Kidney epithelial cell (primary cell): ENCODE results near the gene ELAVL2. TPM values are rescaled to one million over a fixed set of nuclear protein-coding genes. Genes with fewer than 3 reads are reported as not detected.

Experiments
- DNase-seq: peaks from one replicate; pipeline ENCODE4 v3.0.0-alpha.2; 2010; ENCODE audit warnings: low read depth
- H3K27me3 ChIP-seq: 2 replicates; pipeline ENCODE4 v1.6.0; 2011; ENCODE audit warnings: low read length; ENCODE audit not compliant: control insufficient read depth, insufficient read depth
- H3K36me3 ChIP-seq: 2 replicates; pipeline ENCODE4 v1.5.1; 2011; ENCODE audit warnings: low read length; ENCODE audit not compliant: control insufficient read depth, insufficient read depth
- H3K4me3 ChIP-seq: 2 replicates; pipeline ENCODE4 v1.5.1; 2011; ENCODE audit warnings: low read depth, mild to moderate bottlenecking, control low read depth, low read length
- total RNA-seq: library from RNA; depleted of rRNA; stranded (reverse); fragments of >200 nt; gene quantifications from 2 replicates; pipeline ENCODE4 v1.2.3, GENCODE V29; 2015
- TF ChIP-seq, protein P1 (sequence below): IDR thresholded peaks from 2 replicates; pipeline ENCODE4 v1.5.1; 2011; ENCODE audit warnings: mild to moderate bottlenecking, moderate library complexity, low read length, control low read depth, inconsistent platforms; ENCODE audit not compliant: insufficient read depth, poor library complexity, severe bottlenecking

Gene ELAVL2
- total RNA-seq, 1 donor from 2014 or later: 0.92 TPM

DNA sequence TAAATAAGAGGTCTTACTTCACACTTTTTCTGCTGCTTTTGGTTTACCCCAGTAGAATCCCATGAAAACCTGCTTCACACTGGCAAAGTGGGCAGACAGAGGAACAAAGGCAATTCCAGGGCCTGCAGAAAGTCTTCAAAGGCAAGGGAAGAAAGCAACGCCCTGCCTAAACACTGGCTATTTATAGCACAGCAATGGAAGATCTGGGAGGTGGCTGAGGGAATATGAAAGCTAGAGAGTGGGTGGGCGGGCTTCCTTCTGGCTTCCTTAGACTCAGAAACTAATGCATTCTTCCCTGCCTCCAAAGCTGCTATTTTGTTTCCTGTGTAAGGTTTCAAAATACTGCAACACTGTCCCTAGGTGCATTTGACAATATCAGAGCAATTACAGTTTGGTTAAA, 46.8 kb downstream of the ELAVL2 start:
- DNase-seq: no peak
- TF ChIP-seq, protein P1, sequence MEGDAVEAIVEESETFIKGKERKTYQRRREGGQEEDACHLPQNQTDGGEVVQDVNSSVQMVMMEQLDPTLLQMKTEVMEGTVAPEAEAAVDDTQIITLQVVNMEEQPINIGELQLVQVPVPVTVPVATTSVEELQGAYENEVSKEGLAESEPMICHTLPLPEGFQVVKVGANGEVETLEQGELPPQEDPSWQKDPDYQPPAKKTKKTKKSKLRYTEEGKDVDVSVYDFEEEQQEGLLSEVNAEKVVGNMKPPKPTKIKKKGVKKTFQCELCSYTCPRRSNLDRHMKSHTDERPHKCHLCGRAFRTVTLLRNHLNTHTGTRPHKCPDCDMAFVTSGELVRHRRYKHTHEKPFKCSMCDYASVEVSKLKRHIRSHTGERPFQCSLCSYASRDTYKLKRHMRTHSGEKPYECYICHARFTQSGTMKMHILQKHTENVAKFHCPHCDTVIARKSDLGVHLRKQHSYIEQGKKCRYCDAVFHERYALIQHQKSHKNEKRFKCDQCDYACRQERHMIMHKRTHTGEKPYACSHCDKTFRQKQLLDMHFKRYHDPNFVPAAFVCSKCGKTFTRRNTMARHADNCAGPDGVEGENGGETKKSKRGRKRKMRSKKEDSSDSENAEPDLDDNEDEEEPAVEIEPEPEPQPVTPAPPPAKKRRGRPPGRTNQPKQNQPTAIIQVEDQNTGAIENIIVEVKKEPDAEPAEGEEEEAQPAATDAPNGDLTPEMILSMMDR: no peak
- no peaks in the 10 kb centered on the region for H3K36me3 ChIP-seq
- no peaks in the 10 kb centered on the region for H3K27me3 ChIP-seq
- H3K4me3 ChIP-seq: no peak overlapping the region

DNA sequence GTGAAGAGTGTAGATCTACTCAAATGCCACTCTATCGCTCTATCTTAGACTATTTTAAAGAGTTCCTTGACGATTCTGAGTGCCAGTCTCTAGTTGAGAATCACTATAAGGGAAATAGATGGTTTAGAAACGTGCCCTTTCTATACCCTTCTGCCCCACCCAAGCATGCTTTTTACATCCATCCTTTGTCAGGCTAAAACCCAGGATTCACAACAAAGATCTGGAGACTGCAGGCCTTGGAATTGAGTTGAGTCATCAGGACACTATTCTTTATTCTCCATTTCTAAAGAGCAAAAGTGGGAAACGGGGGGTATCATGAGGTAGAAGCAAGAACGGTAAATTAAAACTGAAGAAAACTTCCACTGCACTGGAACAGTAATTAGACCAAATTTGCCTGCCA, 48.7 kb downstream of the ELAVL2 start:
- Histone ChIP-seq H3K4me3 (no peak overlapping the region), H3K27me3 (no peaks in the 10 kb centered on the region), H3K36me3 (no peaks in the 10 kb centered on the region)
- DNase-seq: no peak
- TF ChIP-seq, protein P1: no peak

DNA sequence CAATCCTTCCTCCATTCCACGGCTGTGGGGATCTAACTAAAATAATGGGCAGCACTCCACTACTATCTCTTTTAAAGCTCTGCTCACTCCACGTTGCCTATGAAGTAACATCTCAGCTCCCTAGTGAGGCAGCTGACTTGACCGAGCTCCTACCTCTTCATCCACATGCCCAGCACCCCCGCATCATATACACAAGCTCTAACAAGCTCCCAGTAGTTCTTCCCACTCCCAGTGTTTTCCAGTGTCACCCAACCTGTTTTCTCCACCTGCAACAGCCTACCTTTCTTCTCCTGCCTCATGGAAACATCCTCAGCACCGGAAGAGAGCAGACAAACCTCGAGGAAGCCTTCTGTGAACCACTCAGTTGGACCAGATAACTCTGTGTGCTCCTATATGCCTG, 50.5 kb downstream of the ELAVL2 start:
- H3K4me3 ChIP-seq: no peak overlapping the region
- H3K27me3 ChIP-seq: no peaks in the 10 kb centered on the region
- no peak for DNase-seq
- TF ChIP-seq, protein P1: no peak
- no peaks in the 10 kb centered on the region for H3K36me3 ChIP-seq

DNA sequence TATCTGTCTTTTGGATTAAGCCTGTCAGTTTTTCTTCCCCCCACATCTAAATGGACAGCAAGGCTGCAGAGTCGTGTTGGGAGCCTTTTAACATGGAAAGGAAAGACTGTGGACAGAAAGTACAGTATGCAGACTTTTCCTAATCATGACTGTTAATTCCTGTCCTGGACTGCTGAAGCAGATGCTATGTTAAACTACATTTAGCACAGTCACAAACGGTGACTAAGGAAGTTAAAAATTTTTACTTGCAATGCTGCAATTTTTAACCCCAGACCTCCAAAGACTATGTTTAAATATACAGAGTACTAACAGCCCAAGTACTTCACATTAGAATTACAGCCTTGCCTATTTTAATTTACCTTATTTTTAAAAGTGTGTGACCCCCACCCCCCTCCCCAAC, 51.8 kb downstream of the ELAVL2 start:
- Histone ChIP-seq H3K36me3 (no peaks in the 10 kb centered on the region), H3K4me3 (no peak overlapping the region), H3K27me3 (no peaks in the 10 kb centered on the region)
- DNase-seq: no peak
- TF ChIP-seq, protein P1: no peak

DNA sequence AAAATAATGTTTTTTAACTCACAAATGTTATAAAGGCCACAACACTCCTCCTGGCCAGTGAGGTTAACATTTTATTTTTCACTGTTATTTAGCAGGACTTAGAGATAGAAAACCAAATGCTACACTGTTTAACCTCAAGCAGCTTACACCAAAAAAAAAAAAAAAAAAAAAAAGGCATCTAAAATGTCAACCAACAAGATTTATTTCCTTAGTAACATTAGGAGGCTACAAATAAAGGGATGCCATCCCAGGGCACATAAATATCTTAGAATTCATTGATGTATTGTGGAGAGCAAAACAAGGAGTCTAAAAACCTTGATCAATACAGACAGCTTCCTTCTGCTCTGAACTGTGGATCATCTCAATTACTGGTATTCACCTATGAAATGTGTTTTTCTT, 53.7 kb downstream of the ELAVL2 start:
- no peaks in the 10 kb centered on the region for H3K27me3 ChIP-seq
- TF ChIP-seq, protein P1: no peak
- DNase-seq: no peak
- H3K4me3 ChIP-seq: no peak overlapping the region
- no peaks in the 10 kb centered on the region for H3K36me3 ChIP-seq

DNA sequence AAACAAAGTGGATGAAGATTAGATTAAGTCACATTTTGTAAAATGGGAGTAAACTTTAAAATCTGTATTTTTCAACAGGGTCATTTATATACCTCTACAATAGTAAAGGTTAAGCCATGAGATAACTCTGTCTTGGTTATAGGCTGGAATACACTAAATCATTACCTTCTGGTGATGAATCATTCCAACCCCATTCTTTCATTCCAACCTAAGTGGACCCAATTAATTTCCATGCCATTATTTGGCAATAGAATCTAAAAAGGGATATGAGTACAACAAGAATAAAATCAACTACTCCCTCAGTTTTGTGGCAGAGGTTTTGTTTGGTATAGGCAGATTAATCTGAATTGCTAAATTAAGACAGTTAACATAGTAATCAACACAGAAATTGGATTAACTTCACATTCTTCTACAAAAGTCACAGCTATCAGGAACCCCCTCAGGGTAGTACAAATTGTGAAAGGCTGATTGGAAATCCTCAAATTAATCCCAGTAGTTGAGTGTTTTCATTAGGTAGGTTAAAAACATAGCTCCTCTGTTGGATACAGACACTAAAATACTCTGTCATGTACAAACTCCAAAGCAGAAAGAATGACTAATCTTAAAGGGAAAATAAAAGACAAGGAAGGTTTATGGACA, 54.2 kb downstream of the ELAVL2 start:
- no peak for DNase-seq
- Histone ChIP-seq H3K4me3 (no peak overlapping the region), H3K36me3 (no peaks in the 10 kb centered on the region), H3K27me3 (no peaks in the 10 kb centered on the region)
- TF ChIP-seq, protein P1: no peak
